DOHH2 (cell line): Measurements from ENCODE around the gene RBM18.

Source experiments
- H3F3A ChIP-seq: fragments of 200-600 bp; sonication (generic), shearing (Covaris generic); 2 replicates; pipeline ENCODE4 v1.6.0; 2016; ENCODE audit warnings: antibody characterized with exemption, mild to moderate bottlenecking; ENCODE audit not compliant: control insufficient read depth, insufficient read depth
- H3K27ac ChIP-seq: fragments of 200-600 bp; sonication (generic); 2 replicates; pipeline ENCODE4 v1.5.1; 2014; ENCODE audit warnings: low read depth, mild to moderate bottlenecking, low read length, moderate library complexity
- H3K27me3 ChIP-seq: fragments of 200-600 bp; sonication (generic); 2 replicates; pipeline ENCODE4 v1.6.1; 2014; ENCODE audit warnings: mild to moderate bottlenecking, low read length, mixed read lengths; ENCODE audit not compliant: control insufficient read depth
- H3K36me3 ChIP-seq: fragments of 200-600 bp; sonication (generic); 2 replicates; pipeline ENCODE4 v1.6.1; 2014; ENCODE audit warnings: mild to moderate bottlenecking, low read length, moderate library complexity, mixed read lengths; ENCODE audit not compliant: control insufficient read depth
- H3K4me1 ChIP-seq: fragments of 200-600 bp; sonication (generic); 2 replicates; pipeline ENCODE4 v1.6.1; 2014; ENCODE audit warnings: mild to moderate bottlenecking, low read length, mixed read lengths; ENCODE audit not compliant: control insufficient read depth
- H3K4me2 ChIP-seq: fragments of 200-600 bp; sonication (generic); 2 replicates; pipeline ENCODE4 v1.6.0; 2014; ENCODE audit warnings: mild to moderate bottlenecking, low read length, moderate library complexity
- H3K4me3 ChIP-seq: fragments of 200-600 bp; sonication (generic); 2 replicates; pipeline ENCODE4 v1.5.1; 2014; ENCODE audit warnings: mild to moderate bottlenecking, low read length, mixed read lengths
- H3K79me2 ChIP-seq: fragments of 200-600 bp; sonication (generic); 2 replicates; pipeline ENCODE4 v1.6.1; 2014; ENCODE audit warnings: mild to moderate bottlenecking, low read length, mixed read lengths; ENCODE audit not compliant: control insufficient read depth
- H3K9me2 ChIP-seq: fragments of 200-600 bp; sonication (generic); replicated peaks from 2 replicates; pipeline ENCODE4 v1.6.1; 2014; ENCODE audit warnings: mild to moderate bottlenecking, low read length, mixed read lengths; ENCODE audit not compliant: control insufficient read depth
- H3K9me3 ChIP-seq: fragments of 200-600 bp; sonication (generic); 2 replicates; pipeline ENCODE4 v1.6.1; 2014; ENCODE audit warnings: antibody characterized with exemption, low read length, mixed read lengths; ENCODE audit not compliant: control insufficient read depth, insufficient read depth
- H4K20me1 ChIP-seq: fragments of 200-600 bp; sonication (generic); 2 replicates; pipeline ENCODE4 v1.6.0; 2014; ENCODE audit warnings: low read depth, mild to moderate bottlenecking, antibody characterized with exemption, low read length, moderate library complexity; ENCODE audit not compliant: control insufficient read depth, insufficient read depth
- CTCF ChIP-seq: fragments of 200-600 bp; sonication (generic); IDR thresholded peaks from one replicate; pipeline ENCODE4 v1.5.1; 2014; ENCODE audit warnings: antibody characterized with exemption, mild to moderate bottlenecking, low read depth, low read length; ENCODE audit not compliant: poor library complexity, severe bottlenecking
- EZH2phosphoT487 ChIP-seq: fragments of 200-600 bp; sonication (generic); IDR thresholded peaks from 2 replicates; pipeline ENCODE4 v1.6.1; 2017; ENCODE audit warnings: borderline replicate concordance, mild to moderate bottlenecking, antibody characterized with exemption, low read length, moderate library complexity, mixed read lengths

Gene RBM18

GRCh38 chr9:122219856-122220672 is 44.6 kb downstream of the RBM18 start:
- no peaks in the 10 kb centered on the region for H3K9me2 ChIP-seq
- H3K27me3 ChIP-seq: peaks cover 34% of the 10 kb centered on the region
- no peaks in the 10 kb centered on the region for H3K9me3 ChIP-seq
- no peak overlapping the region for H3K27ac ChIP-seq
- no peak overlapping the region for H3K4me2 ChIP-seq
- TF ChIP-seq CTCF (no peak), EZH2phosphoT487 (no peak)
- no peak overlapping the region for H3K4me3 ChIP-seq
- H3F3A ChIP-seq: no peaks in the 10 kb centered on the region
- H4K20me1 ChIP-seq: no peaks in the 10 kb centered on the region
- no peaks in the 10 kb centered on the region for H3K79me2 ChIP-seq
- H3K4me1 ChIP-seq: no peaks in the 10 kb centered on the region
- no peaks in the 10 kb centered on the region for H3K36me3 ChIP-seq

DNA sequence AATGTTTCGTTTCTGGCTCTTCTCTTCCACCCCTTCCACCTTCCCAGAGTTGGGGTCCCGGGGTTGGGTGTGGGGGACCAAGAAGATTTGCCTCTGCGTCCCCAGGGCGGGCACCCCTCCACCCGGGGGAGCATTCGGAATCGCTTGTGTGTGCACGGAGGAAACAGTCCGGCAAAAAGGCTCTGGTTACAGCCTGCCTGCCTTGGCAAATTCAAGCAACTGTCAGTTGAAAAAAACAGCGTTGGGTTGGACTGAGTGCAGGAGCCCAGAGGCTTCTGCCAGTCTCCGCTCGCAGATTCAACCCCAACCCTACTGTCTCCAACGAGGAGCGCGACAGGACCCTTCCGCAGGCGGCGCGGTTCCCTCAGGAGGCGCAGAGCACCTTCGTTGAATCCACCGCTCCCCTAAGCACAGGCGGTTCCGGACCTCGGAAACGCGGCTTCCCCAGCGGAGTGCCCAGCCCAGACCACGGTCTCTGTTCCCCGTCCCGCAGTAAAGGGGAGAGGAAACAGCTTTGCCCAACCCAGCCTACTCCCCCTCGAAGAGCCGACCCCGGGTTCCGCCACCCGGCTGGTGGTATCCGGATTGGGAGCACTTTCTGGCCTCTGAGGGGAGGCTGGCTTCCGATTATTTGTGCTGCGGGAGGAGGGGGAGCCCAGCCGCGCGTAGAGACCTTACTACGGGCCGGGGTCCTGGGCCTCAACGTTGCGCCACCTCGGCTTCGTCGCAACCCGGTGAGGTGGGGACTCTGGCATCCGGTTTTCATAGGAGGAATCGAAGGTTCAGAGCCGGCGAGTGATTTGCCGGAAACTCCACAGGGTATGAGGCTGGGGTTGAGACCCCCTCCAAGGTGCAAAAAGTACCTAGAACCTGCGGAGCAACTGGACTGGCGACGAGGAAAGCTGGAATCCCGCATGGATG is 45.4 kb downstream of the RBM18 start:
- H3K9me3 ChIP-seq: no peaks in the 10 kb centered on the region
- H3K36me3 ChIP-seq: no peaks in the 10 kb centered on the region
- no peak overlapping the region for H3K27ac ChIP-seq
- H3K4me3 ChIP-seq: no peak overlapping the region
- no peaks in the 10 kb centered on the region for H3K4me1 ChIP-seq
- H3K9me2 ChIP-seq: no peaks in the 10 kb centered on the region
- TF ChIP-seq EZH2phosphoT487: peak; percentile 33; the same call in 1 of the 2 replicates
- no peak for TF ChIP-seq CTCF
- H3K4me2 ChIP-seq: no peak overlapping the region
- no peaks in the 10 kb centered on the region for H3F3A ChIP-seq
- no peaks in the 10 kb centered on the region for H4K20me1 ChIP-seq
- H3K79me2 ChIP-seq: no peaks in the 10 kb centered on the region
- peaks cover 34% of the 10 kb centered on the region for H3K27me3 ChIP-seq

DNA sequence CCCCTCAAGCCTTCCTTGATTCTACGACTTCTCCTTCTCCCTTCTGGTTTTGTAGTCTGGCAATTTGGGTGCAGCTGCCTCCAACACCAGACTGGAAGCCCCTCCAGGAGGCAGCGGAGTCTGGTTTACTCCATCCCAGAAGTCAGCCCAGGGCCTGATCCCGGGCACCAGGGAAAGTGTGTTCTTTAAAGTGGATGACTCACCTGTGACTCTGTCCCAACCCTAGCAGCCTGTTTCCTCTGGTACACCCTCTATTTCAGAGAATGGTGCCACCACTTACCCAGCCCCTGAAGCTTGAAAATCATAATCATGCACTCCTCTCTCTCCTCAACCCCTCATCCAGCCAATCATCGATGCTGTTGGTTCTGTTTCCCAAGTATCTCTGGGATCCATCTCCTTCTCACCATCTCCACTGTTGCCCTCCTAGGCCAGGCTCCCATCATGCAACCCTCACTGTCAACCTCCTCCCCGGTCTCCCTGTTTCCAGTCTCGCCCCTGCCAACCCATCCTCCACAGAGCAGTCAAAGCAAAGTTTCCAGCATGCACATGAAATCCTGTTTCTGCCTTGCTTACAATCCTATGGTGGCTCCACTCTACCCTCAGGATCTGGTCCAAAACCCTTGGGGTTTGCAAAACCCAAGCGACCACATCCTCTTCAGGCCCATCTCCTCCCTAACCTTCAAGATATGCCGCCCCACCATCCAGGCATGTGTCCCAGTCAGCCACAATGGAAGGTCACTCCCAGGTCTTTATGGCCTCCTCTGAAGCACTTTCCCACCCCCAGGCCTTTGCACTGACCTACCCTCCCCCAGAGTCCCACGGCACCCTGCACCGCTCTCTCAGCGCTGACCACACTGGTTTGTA is 46.3 kb downstream of the RBM18 start:
- no peak overlapping the region for H3K4me2 ChIP-seq
- TF ChIP-seq CTCF: no peak
- no peak for TF ChIP-seq EZH2phosphoT487
- no peaks in the 10 kb centered on the region for H3K9me2 ChIP-seq
- H3K27ac ChIP-seq: no peak overlapping the region
- no peaks in the 10 kb centered on the region for H3K36me3 ChIP-seq
- no peaks in the 10 kb centered on the region for H3F3A ChIP-seq
- H3K27me3 ChIP-seq: peaks cover 34% of the 10 kb centered on the region
- no peaks in the 10 kb centered on the region for H3K4me1 ChIP-seq
- H3K4me3 ChIP-seq: no peak overlapping the region
- no peaks in the 10 kb centered on the region for H3K79me2 ChIP-seq
- no peaks in the 10 kb centered on the region for H4K20me1 ChIP-seq
- no peaks in the 10 kb centered on the region for H3K9me3 ChIP-seq
